Skeletal muscle satellite cell (primary cell): ENCODE results near the gene U2AF1L4.

Experiments used
- H3K27me3 ChIP-seq: 2 replicates; pipeline ENCODE4 v1.7.0; 2013; ENCODE audit warnings: low read length; ENCODE audit not compliant: control insufficient read depth, insufficient read depth
- H3K36me3 ChIP-seq: 2 replicates; pipeline ENCODE4 v1.7.0; 2013; ENCODE audit warnings: mild to moderate bottlenecking, control low read depth, low read length; ENCODE audit not compliant: insufficient read depth
- H3K4me1 ChIP-seq: 2 replicates; pipeline ENCODE4 v1.7.0; 2013; ENCODE audit warnings: low read length; ENCODE audit not compliant: control insufficient read depth, insufficient read depth
- H3K4me2 ChIP-seq: 2 replicates; pipeline ENCODE4 v1.7.0; 2013; ENCODE audit warnings: mild to moderate bottlenecking, low read length
- H3K4me3 ChIP-seq: 2 replicates; pipeline ENCODE4 v1.7.0; 2013; ENCODE audit warnings: low read length
- H3K9ac ChIP-seq: 2 replicates; pipeline ENCODE4 v1.7.0; 2013; ENCODE audit warnings: mild to moderate bottlenecking, low read depth, low read length, moderate library complexity
- H3K9me3 ChIP-seq: replicated peaks from 2 replicates; pipeline ENCODE4 v1.7.0; 2013; ENCODE audit warnings: mild to moderate bottlenecking, control low read depth, low read length

Gene U2AF1L4

DNA sequence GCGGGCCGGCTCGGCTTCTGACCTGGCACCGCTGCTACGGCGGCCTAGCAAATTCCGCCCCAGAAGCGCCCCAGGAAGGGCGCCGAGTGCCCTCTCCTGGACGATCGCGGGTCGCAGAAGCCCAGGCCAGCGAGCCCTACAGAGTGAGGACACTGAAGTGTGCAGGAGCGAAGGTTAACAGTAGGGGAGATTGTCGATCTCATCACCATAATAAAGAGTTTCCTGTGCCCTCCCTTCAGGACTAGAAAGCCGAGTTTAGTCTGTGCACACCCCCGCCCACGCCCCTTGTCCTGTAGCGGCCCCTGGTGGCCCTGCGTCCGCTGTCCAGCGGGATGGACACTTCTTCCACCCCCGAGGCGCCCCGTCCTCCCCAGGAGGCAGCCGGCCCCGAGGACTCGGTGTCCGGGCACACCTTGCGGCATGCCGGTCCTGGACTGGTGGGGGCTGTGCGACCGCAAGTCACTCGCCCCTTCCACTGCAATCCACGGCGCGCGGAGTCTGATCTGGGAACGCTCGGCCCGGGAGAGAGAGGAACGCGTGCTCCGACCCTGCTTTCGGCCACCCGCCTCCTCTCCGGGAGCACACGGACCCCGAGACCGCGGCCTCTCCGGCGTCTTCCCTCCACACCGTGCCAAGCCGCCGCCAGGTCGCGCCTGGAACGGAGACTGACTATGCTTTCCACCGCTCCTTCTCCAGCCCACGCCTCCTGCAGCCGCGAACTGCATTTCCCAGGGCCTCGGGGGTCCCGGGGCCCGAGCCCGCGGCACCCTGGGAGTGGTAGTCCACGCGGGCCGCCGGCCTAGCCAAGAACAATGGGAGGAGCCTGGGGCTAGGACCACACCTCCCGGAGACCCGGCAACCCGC lies 28.2 kb downstream of the U2AF1L4 start:
- Histone ChIP-seq H3K4me1 (peaks cover 23% of the 10 kb centered on the region), H3K4me3 (peak overlapping the region; percentile 99), H3K9me3 (no peaks in the 10 kb centered on the region), H3K36me3 (peaks cover 16% of the 10 kb centered on the region), H3K4me2 (peak overlapping the region; percentile 99), H3K27me3 (no peaks in the 10 kb centered on the region), H3K9ac (peak overlapping the region; percentile 86)

DNA sequence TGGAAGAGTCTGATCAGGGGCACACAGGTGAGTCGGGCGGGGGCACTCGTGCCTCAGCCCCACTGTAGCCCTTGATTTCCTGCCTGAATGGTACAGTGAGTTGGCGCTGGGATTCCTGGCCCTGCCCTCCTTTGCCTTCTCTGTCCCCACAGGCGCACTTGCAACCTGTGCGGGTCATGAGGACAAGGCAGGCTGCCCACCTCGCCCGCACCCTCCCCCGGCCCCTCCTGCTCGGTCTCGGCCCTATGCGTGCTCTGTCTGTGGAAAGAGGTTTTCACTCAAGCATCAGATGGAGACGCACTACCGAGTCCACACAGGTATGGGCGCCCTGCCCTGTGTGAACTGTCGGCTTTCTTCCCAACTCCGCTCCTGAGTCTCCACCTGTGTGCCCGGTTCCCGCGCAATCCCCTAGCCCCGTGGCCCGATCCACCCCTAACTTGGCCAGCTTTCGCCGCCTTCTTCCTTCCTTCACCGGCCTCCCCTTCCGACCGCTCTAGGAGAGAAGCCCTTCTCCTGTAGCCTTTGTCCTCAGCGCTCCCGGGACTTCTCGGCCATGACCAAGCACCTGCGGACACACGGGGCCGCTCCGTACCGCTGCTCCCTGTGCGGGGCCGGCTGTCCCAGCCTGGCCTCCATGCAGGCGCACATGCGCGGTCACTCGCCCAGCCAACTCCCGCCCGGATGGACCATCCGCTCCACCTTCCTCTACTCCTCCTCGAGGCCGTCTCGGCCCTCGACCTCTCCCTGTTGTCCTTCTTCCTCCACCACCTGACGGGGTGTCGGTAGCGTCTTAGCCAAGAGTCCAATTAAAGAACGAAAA lies 29.0 kb downstream of the U2AF1L4 start:
- Histone ChIP-seq H3K4me3 (peak overlapping the region; percentile 99), H3K9ac (peak overlapping the region; percentile 86), H3K4me1 (peaks cover 23% of the 10 kb centered on the region), H3K36me3 (peaks cover 10% of the 10 kb centered on the region), H3K4me2 (peak overlapping the region; percentile 99), H3K27me3 (no peaks in the 10 kb centered on the region), H3K9me3 (no peaks in the 10 kb centered on the region)

DNA sequence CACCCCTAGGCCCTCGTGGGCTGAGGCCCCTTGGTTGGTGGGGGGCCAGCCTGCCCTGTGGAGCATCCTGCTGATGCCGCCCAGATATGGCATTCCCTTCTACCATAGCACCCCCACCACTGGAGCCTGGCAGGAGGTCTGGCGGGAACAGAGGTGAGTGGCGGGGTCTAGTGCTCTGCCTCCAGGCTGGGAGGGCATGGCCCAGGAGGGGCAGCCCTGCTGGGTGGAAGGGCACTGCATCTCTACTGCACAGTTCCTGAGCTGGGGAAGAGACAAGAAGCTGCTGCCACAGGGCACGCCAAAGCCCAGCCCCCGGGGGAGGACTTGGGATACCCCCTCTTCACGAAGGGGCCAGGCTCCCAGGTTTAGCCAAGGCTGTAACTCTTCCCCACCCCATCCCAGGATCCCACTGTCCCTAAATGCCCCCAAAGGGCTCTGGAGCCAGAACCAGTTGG lies 29.8 kb downstream of the U2AF1L4 start:
- peaks cover 23% of the 10 kb centered on the region for H3K4me1 ChIP-seq
- no peak overlapping the region for H3K4me3 ChIP-seq
- H3K9ac ChIP-seq: peak overlapping the region; percentile 86
- H3K9me3 ChIP-seq: no peaks in the 10 kb centered on the region
- no peaks in the 10 kb centered on the region for H3K27me3 ChIP-seq
- H3K4me2 ChIP-seq: peak overlapping the region; percentile 99
- peaks cover 6% of the 10 kb centered on the region for H3K36me3 ChIP-seq

DNA sequence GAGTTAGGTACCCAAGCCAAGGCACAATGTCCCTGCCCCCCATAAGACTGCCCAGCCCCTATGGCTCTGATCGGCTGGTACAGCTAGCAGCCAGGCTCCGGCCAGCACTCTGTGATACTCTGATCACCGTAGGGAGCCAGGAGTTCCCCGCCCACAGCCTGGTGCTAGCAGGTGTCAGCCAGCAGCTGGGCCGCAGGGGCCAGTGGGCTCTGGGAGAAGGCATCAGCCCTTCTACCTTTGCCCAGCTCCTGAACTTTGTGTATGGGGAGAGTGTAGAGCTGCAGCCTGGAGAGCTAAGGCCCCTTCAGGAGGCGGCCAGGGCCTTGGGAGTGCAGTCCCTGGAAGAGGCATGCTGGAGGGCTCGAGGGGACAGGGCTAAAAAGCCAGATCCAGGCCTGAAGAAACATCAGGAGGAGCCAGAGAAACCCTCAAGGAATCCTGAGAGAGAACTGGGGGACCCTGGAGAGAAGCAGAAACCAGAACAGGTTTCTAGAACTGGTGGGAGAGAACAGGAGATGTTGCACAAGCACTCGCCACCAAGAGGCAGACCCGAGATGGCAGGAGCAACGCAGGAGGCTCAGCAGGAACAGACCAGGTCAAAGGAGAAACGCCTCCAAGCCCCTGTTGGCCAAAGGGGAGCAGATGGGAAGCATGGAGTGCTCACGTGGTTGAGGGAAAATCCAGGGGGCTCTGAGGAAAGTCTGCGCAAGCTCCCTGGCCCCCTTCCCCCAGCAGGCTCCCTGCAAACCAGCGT lies 30.4 kb downstream of the U2AF1L4 start:
- H3K36me3 ChIP-seq: peaks cover 1% of the 10 kb centered on the region
- no peak overlapping the region for H3K4me2 ChIP-seq
- H3K4me3 ChIP-seq: no peak overlapping the region
- H3K9ac ChIP-seq: no peak overlapping the region
- H3K27me3 ChIP-seq: no peaks in the 10 kb centered on the region
- peaks cover 23% of the 10 kb centered on the region for H3K4me1 ChIP-seq
- H3K9me3 ChIP-seq: no peaks in the 10 kb centered on the region

DNA sequence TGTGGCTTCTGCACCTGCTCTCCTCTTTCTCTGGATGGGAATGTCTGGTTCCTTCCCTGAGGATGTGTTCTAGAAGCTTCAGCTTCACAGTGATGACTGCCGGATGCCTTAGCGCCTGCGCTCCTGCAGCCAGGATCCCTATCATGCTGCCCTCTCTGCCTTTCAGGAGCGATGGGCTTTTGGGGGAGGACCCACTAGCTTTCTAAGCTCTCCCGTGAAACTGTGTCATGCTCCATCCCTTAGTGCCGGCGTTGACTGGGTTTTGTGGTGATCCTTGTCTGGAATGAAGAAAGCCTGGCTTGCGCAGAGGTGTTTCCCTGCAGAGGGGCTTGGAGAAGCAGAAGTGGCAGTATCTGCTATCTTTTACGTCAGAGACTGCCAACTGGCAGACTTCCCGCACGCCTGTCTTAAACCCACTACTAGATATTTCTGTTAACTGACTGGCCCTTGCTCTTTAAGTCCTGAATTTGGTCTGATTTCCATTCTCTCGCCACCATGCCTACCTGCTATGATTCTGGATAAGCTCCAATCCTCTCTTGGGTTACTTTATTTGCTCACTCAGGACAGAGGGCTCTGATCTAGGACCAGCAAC lies 31.2 kb downstream of the U2AF1L4 start:
- Histone ChIP-seq H3K36me3 (no peaks in the 10 kb centered on the region), H3K4me2 (no peak overlapping the region), H3K9me3 (no peaks in the 10 kb centered on the region), H3K9ac (no peak overlapping the region), H3K27me3 (no peaks in the 10 kb centered on the region), H3K4me1 (peaks cover 17% of the 10 kb centered on the region), H3K4me3 (no peak overlapping the region)

DNA sequence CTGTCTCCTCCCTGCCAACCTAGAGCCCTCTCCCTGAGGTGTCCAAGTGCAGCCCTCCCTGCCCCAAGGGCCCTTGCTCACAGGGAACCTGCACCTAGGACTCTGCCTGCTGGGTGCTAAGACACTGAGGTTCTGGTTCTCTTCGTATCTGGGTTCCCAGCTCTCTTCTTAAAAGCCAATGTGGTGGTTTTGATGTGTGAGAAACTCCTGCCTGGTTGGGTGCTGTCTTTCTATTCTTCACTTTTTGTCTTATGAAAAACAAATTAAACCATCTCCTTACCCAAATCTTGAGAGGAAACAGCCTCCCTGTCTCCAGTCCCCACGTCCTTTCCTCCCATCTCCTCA lies 31.7 kb downstream of the U2AF1L4 start:
- H3K4me1 ChIP-seq: peaks cover 13% of the 10 kb centered on the region
- no peak overlapping the region for H3K4me3 ChIP-seq
- H3K4me2 ChIP-seq: no peak overlapping the region
- H3K27me3 ChIP-seq: peaks cover under 1% of the 10 kb centered on the region
- no peaks in the 10 kb centered on the region for H3K9me3 ChIP-seq
- no peak overlapping the region for H3K9ac ChIP-seq
- H3K36me3 ChIP-seq: no peaks in the 10 kb centered on the region

DNA sequence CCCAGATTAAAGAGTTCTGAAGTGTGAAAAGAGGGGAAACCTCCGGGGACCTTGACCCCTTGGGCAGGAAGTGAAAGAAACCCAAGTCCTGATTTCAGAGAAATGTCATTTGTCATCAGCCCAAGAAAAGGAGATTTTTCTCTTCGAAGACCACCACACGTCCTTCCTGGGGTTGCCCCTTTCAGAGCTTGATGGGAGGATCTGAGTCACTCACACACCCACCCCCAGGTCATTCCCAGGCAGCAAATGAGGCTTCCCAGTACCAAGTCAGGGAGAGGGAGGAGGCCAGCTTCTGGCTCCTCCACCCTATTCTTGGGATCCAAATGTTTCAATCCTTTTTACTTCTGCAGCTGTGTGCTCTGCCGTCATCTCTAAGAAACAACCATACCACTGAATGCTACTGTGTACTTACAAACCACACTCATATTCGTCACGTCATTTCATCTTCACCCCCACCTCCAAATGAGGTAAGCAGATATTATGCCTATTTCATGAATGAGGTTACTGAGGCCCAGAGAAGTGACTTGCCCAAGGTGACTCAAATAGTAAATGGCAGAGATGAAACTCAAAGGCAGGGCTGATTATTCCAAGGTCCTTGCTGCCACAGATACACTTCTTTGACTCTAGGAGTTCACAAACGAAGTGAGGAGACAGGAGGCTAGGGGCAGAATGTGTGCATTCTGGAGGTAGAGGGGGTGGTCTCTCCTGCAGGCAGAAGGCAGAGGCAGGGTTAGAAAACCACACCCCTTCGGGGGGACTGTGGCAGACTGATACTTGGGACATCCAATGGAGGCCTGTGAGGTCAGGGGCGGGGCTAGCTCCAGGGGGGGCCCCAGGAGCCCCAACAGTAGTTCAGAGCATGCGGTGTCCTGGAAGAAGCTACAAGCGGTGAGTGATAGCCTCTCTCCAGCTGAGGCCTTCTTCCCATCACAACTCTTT lies 32.4 kb downstream of the U2AF1L4 start:
- Histone ChIP-seq H3K4me2 (no peak overlapping the region), H3K9me3 (no peaks in the 10 kb centered on the region), H3K36me3 (no peaks in the 10 kb centered on the region), H3K9ac (no peak overlapping the region), H3K27me3 (peaks cover 7% of the 10 kb centered on the region), H3K4me1 (peaks cover 13% of the 10 kb centered on the region), H3K4me3 (no peak overlapping the region)

DNA sequence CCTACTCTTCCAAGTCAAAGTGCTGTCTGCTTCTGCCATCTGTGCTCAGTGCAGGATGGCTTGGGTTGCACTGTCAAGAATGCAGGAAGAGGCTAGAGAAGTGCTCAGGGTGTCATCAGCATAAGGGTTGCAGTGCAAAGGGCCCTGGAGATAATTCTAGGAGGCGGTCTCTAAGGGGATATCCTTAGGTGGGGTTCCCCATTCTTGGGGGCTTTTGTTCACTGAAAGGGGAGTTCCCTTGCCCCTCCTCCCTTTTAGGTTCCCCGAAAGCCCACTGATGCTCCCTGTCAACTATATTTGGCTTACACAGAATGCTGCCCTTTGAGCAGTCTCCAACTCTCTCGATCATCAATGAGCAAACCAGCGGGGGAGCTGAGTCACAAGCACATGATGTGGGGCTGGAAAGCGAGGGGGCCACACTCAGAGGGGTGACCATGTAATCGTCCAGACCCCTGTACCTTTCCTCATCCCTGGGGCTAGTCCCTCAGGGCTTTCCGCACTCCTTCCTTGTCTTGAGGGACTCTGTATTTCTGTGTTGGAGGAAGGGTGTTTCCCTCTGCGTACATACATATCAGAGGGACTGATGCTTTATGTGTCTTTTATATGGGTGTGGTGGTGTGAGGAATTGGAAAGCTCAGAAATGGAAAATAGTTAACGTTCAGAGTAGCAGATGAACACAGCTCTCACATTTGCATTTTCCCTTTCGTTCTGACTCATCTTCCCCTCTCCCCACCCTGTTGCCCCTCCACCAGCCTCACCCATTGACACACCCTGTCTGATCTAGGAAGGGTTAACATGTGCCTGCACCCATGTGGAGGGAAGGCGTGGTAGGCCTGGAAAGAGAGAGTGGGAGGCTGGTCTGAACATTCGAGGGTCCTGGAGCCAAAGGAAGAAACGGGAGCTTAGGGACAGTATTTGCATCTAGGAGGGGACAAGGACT lies 34.2 kb downstream of the U2AF1L4 start:
- Histone ChIP-seq H3K27me3 (peaks cover 7% of the 10 kb centered on the region), H3K9ac (no peak overlapping the region), H3K4me3 (no peak overlapping the region), H3K4me2 (no peak overlapping the region), H3K9me3 (no peaks in the 10 kb centered on the region), H3K4me1 (peaks cover 7% of the 10 kb centered on the region), H3K36me3 (no peaks in the 10 kb centered on the region)

DNA sequence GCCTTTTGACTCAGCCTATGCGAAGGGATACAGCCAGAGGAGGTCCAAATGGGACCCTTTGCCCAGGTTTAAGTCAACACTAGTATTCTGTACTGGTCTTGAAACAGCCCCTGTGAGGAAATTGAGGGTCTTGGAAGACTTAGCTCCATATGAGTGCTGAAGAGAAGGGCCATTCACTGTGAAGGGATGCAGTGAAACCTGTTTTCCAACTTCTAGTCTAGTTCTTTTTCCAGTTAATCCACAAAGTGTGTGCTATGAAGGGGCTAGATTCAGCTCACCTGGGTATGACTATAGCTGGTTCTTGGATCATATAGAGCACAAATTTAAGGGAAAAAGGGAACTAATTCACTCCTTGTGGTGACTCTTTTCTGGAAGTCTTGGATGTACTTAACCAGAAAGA lies 36.8 kb downstream of the U2AF1L4 start:
- Histone ChIP-seq H3K36me3 (no peaks in the 10 kb centered on the region), H3K9ac (no peak overlapping the region), H3K9me3 (no peaks in the 10 kb centered on the region), H3K27me3 (peaks cover 7% of the 10 kb centered on the region), H3K4me3 (no peak overlapping the region), H3K4me2 (no peak overlapping the region), H3K4me1 (no peaks in the 10 kb centered on the region)
